HG02885 (cell line): ENCODE data around the gene EFNA5.
"Not testable (repeated sequence)": the region's sequence is repeated elsewhere in the genome, so short reads cannot be mapped to it uniquely, and the experiment has no call there.

ENCODE experiments used
- ATAC-seq: cut with Tn5 transposase; IDR thresholded peaks from one replicate; pipeline ENCODE4 v1.9.1; 2021; ENCODE audit warnings: mild to moderate bottlenecking; ENCODE audit not compliant: unreplicated experiment, poor library complexity

EFNA5 gene

DNA sequence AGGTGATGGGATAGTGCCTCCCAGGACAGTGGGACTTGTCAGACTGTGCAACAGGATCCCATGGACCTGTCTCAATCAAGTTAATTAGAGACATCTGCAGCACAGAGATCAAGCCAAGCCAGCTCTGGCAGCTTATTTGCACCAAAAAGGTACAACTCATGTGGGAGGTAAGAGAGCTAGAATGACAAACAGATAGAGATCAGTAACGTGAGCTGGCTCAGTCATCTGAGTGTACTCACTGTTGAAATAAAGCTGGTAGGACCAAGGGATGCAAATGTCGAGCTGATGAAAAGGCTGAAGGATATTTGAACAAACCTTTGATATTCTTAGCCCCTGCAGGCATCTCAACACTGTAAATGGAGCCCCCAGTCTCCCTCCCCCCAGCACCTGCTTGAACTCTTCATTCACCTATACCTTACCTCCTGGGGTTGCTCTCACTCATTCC, 198.1 kb downstream of the EFNA5 start:
- no peak for ATAC-seq

GRCh38 chr5:107470295-107470582, 200.5 kb downstream of the EFNA5 start:
- no peak for ATAC-seq

DNA sequence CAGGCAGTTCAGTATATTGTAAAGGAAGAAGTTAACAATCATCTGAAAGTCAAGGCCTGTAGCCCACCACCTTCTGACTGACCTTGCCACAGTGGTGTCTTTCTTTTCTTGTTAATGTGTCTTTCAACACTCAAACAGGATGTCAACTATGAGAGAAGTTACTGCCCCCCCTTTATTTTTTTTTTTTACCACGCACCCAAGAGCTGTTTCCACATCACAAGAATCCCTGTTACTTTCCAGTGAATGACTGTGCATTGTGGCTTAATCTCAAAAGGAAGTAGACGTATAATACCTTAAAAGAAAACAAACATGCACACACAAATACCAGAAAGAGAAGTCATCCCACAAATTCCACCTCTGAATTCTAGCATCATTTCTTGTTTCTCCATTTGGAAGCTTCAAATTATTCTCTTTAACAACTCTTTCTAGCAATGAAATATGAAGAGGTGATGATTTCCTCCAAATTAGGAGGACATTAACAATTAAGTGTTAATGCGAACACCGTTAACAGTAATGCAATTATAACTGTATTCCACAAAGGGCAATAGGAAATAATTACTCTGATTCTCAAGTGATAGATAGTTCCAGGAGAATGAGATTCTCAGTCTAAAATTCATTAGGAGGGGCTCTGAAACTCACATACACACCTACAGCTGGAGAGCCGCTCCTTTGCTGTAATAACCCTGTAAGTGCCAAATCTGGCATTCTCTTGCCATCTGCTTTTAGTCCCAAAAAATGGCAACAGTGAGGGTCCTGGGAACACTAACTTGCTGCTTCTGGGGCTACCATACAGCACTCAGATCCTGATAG, 201.0 kb downstream of the EFNA5 start:
- no peak for ATAC-seq

DNA sequence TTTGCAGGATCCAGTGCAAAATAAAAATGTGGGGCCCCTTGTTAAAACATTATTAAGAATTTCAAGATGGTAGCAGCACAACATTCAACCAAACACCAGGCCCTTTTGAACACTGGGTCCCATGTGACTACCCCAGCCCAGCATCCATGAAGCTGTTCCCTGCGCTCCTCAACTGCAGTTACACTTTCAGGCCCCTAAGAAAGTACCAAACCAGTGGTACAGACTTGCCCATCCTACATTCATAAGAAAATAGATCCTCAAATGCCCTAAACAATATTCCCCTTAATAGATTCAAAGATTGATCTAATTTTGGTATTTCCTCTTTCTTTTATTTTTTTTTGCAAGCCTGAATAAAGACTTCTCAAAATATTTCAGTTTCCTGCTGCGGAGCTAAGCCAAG, 201.7 kb downstream of the EFNA5 start:
- no peak for ATAC-seq

DNA sequence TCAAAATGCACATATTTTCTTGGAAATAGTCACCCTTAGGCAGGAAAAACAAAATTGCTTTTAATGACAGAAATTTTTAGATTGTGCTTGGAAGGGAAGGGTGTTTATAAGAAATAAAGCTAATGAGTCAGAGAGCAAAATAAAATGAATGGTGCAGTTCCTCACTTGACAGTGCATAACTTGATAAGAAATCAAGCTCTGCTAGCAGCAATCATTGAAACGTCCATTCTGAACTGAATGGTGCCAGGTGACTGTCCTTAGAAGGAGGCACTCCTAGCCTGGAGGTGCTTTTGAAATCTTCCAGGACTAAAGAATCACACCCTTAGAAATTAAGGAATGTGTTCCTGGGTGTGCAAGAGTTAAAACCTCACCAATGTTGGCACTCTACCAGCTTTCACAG, 202.5 kb downstream of the EFNA5 start:
- no peak for ATAC-seq

DNA sequence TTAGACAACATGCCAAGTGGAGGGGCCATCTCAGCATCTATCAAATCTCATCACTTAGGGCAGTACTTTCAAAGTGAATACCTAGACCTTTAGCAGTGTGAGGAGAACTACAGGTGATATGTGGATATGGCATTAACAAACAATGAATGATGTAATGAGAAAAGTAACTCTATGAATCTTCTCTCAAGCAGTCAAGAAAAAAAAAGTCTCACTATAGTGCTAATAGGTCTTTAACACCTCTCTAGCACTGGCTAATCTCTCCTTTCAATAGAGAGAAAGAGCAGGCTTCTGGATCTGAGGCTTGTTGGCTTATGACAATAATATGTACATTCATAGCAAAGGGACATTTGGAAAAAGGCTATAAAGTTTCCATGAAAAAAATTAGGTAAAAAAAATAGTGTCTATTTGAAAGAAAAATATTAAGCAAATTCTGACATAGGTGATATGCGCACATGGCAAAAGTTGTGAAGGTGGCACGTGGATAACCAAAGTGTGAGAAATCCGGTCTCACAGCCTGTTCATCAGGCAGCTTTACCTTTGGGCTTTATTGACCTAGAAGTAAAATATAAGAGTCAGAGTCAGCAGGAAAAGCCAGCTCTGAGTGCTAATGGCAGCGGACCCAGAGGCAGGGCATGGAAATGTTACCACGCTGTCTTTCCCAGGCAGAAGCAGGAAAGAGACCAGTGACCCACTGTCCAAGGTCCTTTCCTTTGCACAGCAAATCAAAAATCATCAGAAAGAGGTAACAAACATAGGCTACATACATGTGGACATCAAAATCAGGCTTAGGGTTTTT, 203.4 kb downstream of the EFNA5 start:
- ATAC-seq: no peak

GRCh38 chr5:107466233-107466769, 204.4 kb downstream of the EFNA5 start:
- no peak for ATAC-seq

DNA sequence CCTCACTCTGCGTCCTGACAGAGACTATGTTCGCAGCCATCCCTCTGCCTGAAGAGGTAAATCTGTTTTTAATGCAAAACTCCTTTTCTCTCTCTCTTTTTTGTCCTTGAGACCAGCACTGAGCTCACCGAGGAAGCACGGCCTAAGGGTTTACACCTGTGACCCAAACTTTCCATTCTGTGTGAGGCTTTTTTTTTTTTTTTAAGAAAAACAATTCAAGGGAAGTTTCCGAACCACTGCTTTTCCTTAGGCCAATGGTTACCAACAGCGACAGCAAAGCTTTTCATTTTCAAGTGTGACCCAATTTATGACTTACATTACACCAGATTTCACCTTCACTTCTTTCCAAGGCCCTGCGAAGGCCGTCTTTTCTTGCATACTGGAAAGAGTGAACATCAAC, 205.9 kb downstream of the EFNA5 start:
- peak; percentile 14 for ATAC-seq

DNA sequence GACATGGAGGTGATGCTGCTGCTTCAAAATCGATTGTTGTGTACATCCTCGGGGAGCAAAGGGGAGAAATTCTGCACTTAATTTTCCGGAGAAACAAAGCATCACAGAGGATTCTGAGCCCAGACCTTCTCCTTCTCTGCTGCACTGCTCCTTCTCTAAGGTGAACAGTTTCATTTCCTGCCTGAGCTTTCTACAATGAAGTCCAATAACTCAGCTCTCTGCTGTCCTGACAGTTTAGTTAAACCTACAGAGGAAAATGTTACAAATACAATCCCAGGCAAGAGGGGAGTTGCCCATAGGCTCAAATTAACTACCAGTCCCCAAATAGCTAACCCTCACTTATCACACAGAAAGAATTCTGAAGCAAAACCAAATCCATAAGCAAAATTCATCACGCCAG, 206.3 kb downstream of the EFNA5 start:
- peak; percentile 61 for ATAC-seq

DNA sequence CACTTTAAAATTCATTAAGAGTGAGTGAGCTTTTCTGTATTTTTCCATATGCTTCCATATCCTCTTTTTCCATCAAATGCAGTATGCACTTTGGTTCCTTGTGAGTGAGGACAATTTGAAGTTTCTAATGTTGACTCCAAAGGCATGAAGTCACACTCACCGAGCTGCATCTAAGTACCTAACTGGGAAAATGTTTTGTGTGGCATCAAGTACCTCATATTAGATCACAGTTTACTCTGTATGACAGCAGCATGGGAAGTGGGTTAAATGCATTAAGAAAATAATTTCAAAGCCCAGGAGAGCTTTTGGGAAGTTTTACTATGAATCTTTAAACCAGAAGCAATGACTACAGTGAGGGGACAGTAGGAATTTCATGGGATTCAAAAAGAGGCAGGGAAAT, 207.0 kb downstream of the EFNA5 start:
- ATAC-seq: no peak

DNA sequence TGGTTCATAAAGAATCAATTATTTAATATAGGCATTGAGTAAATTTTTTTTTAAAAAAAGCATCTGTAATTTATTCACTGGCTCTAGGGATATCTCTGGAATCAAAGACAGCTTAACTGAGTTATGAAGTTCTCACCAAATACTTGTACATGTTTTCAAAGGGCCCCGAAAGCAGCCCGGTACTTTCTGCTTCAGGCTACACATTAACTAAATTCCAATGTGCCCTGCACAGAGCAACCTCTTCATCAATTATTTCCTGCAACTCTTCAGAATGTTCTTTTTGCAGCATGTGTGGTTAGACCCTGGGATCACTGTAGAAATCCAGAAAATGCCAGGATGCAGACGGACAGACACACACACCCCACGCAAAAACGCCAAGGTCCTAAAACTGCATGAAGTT, 209.0 kb downstream of the EFNA5 start:
- no peak for ATAC-seq

GRCh38 chr5:107460789-107461188, 209.9 kb downstream of the EFNA5 start:
- ATAC-seq: no peak

- ATAC-seq: no peak
These were observed 211.1 kb downstream of the EFNA5 start for GRCh38 chr5:107459605-107460004.

DNA sequence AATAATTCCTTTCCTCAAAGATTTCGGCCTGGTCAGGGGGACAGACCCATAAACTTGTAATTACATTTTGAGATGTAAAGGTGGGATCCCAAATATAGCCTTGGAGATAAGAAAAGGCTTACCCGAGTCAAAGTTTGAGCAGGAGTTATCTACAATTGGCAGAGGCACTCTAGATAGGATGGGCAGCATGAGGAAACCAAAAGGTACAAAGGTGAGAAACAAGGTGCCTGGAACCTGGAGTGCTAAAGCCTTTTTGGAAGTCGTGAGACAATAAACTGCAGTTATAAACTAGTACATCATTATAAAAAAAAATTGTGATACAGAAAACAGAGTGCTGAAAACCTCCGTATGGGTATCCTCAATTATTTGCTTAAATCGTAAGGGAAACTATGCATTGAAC, 212.4 kb downstream of the EFNA5 start:
- ATAC-seq: no peak

DNA sequence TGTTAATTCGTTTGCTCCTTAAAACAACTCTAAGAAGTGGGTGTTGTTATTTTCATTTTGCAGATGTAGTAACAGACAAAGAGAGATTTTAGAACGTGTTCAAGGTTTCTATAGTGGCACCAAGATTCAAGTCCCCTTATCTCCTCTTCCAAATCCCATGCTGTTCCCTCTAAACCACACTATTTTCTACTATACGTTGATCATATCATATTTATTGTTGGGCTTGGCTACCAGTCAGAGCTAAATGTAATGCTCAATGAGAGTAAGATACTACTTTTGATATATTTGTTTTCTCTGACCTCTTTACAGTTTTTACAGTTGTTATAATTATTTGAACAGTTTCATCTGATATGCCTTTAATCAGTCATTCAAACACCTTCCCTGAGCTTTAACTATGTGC, 212.9 kb downstream of the EFNA5 start:
- no peak for ATAC-seq

DNA sequence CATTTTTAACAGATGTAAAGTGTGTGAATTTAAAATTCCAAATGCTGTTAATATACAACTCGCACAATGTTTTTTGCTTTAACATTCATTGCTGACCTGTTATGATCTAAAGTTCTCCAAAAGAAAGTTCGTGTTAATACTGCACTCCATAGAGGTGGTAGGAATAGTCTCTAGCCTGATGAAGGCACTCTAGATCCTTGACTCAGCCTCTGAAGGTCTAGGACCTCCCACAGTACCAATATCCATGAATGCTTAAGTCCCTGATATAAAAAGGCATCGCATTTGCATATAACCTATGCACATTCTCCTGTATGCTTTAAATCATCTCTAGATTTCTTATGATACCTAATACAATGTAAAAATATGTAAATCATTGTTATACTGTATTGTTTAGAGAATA, 213.6 kb downstream of the EFNA5 start:
- no peak for ATAC-seq

DNA sequence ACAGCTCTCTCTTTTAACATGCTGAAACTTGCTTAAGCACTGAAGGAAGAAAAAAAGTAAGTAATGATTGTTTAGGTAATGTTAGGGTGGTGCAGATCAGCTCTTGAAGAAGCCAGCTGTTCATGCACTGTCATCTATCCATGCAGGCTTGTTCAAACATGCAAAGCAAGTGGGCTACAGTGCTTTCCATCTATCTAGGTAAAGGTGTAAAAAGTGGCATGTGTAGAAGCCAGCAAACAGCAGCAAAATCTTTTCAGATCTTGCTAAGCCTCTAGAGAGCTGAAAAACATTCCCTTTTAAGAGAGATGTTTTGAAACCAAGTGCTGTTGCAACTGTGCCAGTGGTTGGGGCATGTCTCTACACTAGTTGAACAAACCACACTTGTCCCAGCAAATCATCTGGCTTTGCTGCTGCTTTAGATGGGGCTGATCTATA, 214.4 kb downstream of the EFNA5 start:
- peak; percentile 54 for ATAC-seq

- ATAC-seq: no peak
These were observed 215.6 kb downstream of the EFNA5 start for GRCh38 chr5:107455111-107455544.

GRCh38 chr5:107451827-107452226, 218.9 kb downstream of the EFNA5 start:
- not testable (repeated sequence) for ATAC-seq

GRCh38 chr5:107451028-107451427, 219.7 kb downstream of the EFNA5 start:
- ATAC-seq: no peak

DNA sequence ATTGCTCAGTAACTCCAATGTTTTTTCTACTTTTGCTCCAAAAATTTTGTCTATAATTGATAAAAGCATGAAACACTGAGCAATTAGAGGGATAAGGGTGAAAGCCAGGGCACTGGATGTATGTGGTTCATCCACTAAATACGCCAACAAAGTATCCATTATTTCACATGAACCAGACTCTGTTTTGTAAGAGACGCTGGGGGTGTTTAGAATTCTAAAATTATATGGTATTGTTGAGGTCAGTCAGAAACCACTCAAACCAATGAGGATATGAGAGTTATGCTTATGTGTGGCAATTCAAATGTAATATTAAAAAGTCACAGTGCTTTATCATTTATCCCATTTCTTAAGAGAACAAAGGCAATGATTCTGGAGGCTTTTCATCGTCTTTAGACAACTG, 220.2 kb downstream of the EFNA5 start:
- ATAC-seq: no peak
